ENCODE results near the gene NAA35. TPM values are rescaled to one million over a fixed set of nuclear protein-coding genes. Genes with fewer than 3 reads are reported as not detected.

Gene NAA35
- total and polyA plus RNA-seq, 2 experiments from 2014 or later, result 29.2 to 31.6 TPM

GRCh38 chr9:85973238-85973637 is 32.3 kb downstream of the NAA35 start:
- Histone ChIP-seq H3K27ac (ENCODE audit: low read depth) (no peak overlapping the region), H3K4me1 (ENCODE audit: insufficient read depth) (no peaks in the 10 kb centered on the region), H3K27me3 (ENCODE audit: insufficient read depth) (no peaks in the 10 kb centered on the region), H3F3A (replicated peaks; ENCODE audit: low read depth) (no peaks in the 10 kb centered on the region), H3K4me2 (no peak overlapping the region), H3K36me3 (ENCODE audit: insufficient read depth) (peaks cover 4% of the 10 kb centered on the region; the same call in 1 of the 2 replicates), H3K79me2 (replicated peaks; ENCODE audit: insufficient read depth) (no peaks in the 10 kb centered on the region; the same call in 1 of the 2 replicates), H4K20me1 (replicated peaks; ENCODE audit: insufficient read depth) (no peaks in the 10 kb centered on the region; the same call in 1 of the 2 replicates), H2AFZ (no peak overlapping the region), H3K4me3 (no peak overlapping the region), H3K9me2 (ENCODE audit: insufficient read depth) (no peaks in the 10 kb centered on the region)
- no peaks in the 10 kb centered on the region for H3K9me3 Mint-ChIP-seq
- DNase-seq (ENCODE audit: low spot score) (no peak), ATAC-seq (no peak)
- H3K36me3 Mint-ChIP-seq (ENCODE audit: low read depth), result peaks cover 49% of the 10 kb centered on the region
- H3K4me1 Mint-ChIP-seq, result no peaks in the 10 kb centered on the region
- no peak overlapping the region for H3K4me3 Mint-ChIP-seq
- H3K27ac Mint-ChIP-seq, result no peak overlapping the region
- TF ChIP-seq JUNB (IDR thresholded peaks at IDR 0.05; ENCODE audit: unreplicated experiment) (no peak), POLR2AphosphoS5 (IDR thresholded peaks at IDR 0.05; ENCODE audit: low read depth) (no peak), EZH2 (IDR thresholded peaks at IDR 0.05; ENCODE audit: low read depth, unreplicated experiment) (no peak), CREB1 (CRISPR knock-in tag; IDR thresholded peaks at IDR 0.05; ENCODE audit: low read depth) (no peak), STAT1 (IDR thresholded peaks at IDR 0.05; ENCODE audit: unreplicated experiment) (no peak), ETS1 (IDR thresholded peaks at IDR 0.05) (no peak), REST (IDR thresholded peaks at IDR 0.05; ENCODE audit: unreplicated experiment) (no peak), EZH2phosphoT487 (IDR thresholded peaks at IDR 0.05; ENCODE audit: unreplicated experiment) (no peak), ZNF462 (CRISPR knock-in tag; IDR thresholded peaks at IDR 0.05) (no peak), ZNF114 (CRISPR knock-in tag; IDR thresholded peaks at IDR 0.05) (no peak), ZNF331 (CRISPR knock-in tag; IDR thresholded peaks at IDR 0.05; ENCODE audit: low read depth) (no peak), NANOG (IDR thresholded peaks at IDR 0.05; ENCODE audit: borderline replicate concordance) (no peak)
- TF ChIP-seq, protein P1, sequence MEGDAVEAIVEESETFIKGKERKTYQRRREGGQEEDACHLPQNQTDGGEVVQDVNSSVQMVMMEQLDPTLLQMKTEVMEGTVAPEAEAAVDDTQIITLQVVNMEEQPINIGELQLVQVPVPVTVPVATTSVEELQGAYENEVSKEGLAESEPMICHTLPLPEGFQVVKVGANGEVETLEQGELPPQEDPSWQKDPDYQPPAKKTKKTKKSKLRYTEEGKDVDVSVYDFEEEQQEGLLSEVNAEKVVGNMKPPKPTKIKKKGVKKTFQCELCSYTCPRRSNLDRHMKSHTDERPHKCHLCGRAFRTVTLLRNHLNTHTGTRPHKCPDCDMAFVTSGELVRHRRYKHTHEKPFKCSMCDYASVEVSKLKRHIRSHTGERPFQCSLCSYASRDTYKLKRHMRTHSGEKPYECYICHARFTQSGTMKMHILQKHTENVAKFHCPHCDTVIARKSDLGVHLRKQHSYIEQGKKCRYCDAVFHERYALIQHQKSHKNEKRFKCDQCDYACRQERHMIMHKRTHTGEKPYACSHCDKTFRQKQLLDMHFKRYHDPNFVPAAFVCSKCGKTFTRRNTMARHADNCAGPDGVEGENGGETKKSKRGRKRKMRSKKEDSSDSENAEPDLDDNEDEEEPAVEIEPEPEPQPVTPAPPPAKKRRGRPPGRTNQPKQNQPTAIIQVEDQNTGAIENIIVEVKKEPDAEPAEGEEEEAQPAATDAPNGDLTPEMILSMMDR (conservative IDR thresholded peaks at IDR 0.05; ENCODE audit: low read depth in 2 of 2), result no peak
- H3K27me3 Mint-ChIP-seq (ENCODE audit: insufficient read depth, low read depth, poor library complexity), result no peaks in the 10 kb centered on the region

All from GM23338 (cell line).